ENCODE results near the gene TOM1L2.

GRCh38 chr17:17836250-17836817, 135.9 kb downstream of the TOM1L2 start:
- TF ChIP-seq CTCF (IDR thresholded peaks at IDR 0.05): no peak
- no peak for TF ChIP-seq EZH2 (IDR thresholded peaks at IDR 0.05)
- TF ChIP-seq EZH2phosphoT487 (IDR thresholded peaks at IDR 0.05): no peak
